Measurements from ENCODE around the gene GALNT7.

Gene GALNT7

DNA sequence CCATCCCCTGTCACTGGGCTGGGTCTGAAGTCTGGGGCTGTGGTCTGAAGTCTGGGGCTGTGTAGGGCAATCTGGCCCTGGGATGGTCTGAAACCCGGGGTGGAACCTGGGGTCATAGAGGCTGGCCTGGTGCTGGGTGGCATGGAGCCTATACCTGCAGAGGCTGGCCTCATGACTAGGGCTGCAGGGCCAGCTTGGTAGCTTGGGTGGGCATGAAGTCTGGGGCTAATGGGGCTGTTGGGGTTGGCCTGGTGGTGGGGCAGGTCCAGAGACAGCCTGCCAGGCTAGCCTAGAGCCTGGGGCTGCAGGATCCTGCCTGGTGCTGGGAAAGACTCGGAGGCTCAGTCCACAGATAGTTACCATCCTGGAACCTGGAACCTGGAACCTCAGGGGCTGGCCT is 37.0 kb downstream of the GALNT7 start:
- ChIA-PET POLR2A (no interaction called here), CTCF (interaction anchor here (0.5 kb wide), 1 partner anchor 10 kb away, joined by 3 read pairs; no protein-coding TSS in a partner anchor)
- no peak for TF ChIP-seq ZNF138 (tag by site-specific recombination; IDR thresholded peaks at IDR 0.05; ENCODE audit: borderline replicate concordance)
- TF ChIP-seq ZFP37 (tag by site-specific recombination; IDR thresholded peaks at IDR 0.05) = no peak
- TF ChIP-seq ZBTB8A (tag by site-specific recombination; IDR thresholded peaks at IDR 0.05) = no peak
- no peak for TF ChIP-seq ZNF391 (tag by site-specific recombination; IDR thresholded peaks at IDR 0.05; ENCODE audit: borderline replicate concordance, low read depth)
- TF ChIP-seq ZBTB26 (tag by site-specific recombination; optimal IDR thresholded peaks at IDR 0.05) = no peak
- TF ChIP-seq ZNF670 (tag by site-specific recombination; IDR thresholded peaks at IDR 0.05; ENCODE audit: low read depth) = no peak
- Histone ChIP-seq H3K9me3 (ENCODE audit: control insufficient read depth, insufficient read depth, low read depth, low read length) (no peaks in the 10 kb centered on the region), H3K36me3 (ENCODE audit: control insufficient read depth in 2 of 2, insufficient read depth in 1 of 2, low read length in 2 of 2) (peaks cover 0 to 4% of the 10 kb centered on the region in 2 experiments; a peak in 1 of 3 replicates), H3K27ac (ENCODE audit: extremely low read depth, low read depth, low read length) (no peak overlapping the region), H3K4me1 (ENCODE audit: control insufficient read depth, insufficient read depth, low read length) (no peaks in the 10 kb centered on the region), H3K4me3 (ENCODE audit: low read depth, low read length) (no peak overlapping the region)

GRCh38 chr4:173208420-173208819 is 39.8 kb downstream of the GALNT7 start:
- Histone ChIP-seq H3K4me3 (ENCODE audit: low read depth, low read length) (no peak overlapping the region), H3K27ac (ENCODE audit: extremely low read depth, low read depth, low read length) (no peak overlapping the region), H3K4me1 (ENCODE audit: control insufficient read depth, insufficient read depth, low read length) (peaks cover 5% of the 10 kb centered on the region), H3K9me3 (ENCODE audit: control insufficient read depth, insufficient read depth, low read depth, low read length) (no peaks in the 10 kb centered on the region), H3K36me3 (ENCODE audit: control insufficient read depth in 2 of 2, insufficient read depth in 1 of 2, low read length in 2 of 2) (peaks cover 0 to 4% of the 10 kb centered on the region in 2 experiments; a peak in 1 of 3 replicates)
- ChIA-PET POLR2A (no interaction called here), CTCF (no interaction called here)
- TF ChIP-seq, protein P1, sequence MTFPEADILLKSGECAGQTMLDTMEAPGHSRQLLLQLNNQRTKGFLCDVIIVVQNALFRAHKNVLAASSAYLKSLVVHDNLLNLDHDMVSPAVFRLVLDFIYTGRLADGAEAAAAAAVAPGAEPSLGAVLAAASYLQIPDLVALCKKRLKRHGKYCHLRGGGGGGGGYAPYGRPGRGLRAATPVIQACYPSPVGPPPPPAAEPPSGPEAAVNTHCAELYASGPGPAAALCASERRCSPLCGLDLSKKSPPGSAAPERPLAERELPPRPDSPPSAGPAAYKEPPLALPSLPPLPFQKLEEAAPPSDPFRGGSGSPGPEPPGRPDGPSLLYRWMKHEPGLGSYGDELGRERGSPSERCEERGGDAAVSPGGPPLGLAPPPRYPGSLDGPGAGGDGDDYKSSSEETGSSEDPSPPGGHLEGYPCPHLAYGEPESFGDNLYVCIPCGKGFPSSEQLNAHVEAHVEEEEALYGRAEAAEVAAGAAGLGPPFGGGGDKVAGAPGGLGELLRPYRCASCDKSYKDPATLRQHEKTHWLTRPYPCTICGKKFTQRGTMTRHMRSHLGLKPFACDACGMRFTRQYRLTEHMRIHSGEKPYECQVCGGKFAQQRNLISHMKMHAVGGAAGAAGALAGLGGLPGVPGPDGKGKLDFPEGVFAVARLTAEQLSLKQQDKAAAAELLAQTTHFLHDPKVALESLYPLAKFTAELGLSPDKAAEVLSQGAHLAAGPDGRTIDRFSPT (tag by site-specific recombination; IDR thresholded peaks at IDR 0.05) = no peak
- TF ChIP-seq ZNF785 (tag by site-specific recombination; IDR thresholded peaks at IDR 0.05) (no peak), ZNF580 (tag by site-specific recombination; IDR thresholded peaks at IDR 0.05) (no peak), BCL6B (tag by site-specific recombination; IDR thresholded peaks at IDR 0.05) (no peak), ZNF394 (tag by site-specific recombination; IDR thresholded peaks at IDR 0.05; ENCODE audit: borderline replicate concordance) (no peak), PBX3 (CRISPR knock-in tag; IDR thresholded peaks at IDR 0.05) (no peak), SP3 (tag by site-specific recombination; IDR thresholded peaks at IDR 0.05) (no peak), ZNF626 (tag by site-specific recombination; IDR thresholded peaks at IDR 0.05) (no peak), ZNF561 (tag by site-specific recombination; IDR thresholded peaks at IDR 0.05; ENCODE audit: borderline replicate concordance) (no peak), PRDM4 (tag by site-specific recombination; IDR thresholded peaks at IDR 0.05) (no peak), ZNF830 (tag by site-specific recombination; IDR thresholded peaks at IDR 0.05; ENCODE audit: low read depth) (no peak)
- TF ChIP-seq, protein P2, sequence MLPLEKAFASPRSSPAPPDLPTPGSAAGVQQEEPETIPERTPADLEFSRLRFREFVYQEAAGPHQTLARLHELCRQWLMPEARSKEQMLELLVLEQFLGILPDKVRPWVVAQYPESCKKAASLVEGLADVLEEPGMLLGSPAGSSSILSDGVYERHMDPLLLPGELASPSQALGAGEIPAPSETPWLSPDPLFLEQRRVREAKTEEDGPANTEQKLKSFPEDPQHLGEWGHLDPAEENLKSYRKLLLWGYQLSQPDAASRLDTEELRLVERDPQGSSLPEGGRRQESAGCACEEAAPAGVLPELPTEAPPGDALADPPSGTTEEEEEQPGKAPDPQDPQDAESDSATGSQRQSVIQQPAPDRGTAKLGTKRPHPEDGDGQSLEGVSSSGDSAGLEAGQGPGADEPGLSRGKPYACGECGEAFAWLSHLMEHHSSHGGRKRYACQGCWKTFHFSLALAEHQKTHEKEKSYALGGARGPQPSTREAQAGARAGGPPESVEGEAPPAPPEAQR (tag by site-specific recombination; IDR thresholded peaks at IDR 0.05) = no peak
